ENCODE results near the gene GALNT10.
A peak's percentile ranks its signal among the peaks of the same experiment; 100 is the strongest.

The GALNT10 gene

DNA sequence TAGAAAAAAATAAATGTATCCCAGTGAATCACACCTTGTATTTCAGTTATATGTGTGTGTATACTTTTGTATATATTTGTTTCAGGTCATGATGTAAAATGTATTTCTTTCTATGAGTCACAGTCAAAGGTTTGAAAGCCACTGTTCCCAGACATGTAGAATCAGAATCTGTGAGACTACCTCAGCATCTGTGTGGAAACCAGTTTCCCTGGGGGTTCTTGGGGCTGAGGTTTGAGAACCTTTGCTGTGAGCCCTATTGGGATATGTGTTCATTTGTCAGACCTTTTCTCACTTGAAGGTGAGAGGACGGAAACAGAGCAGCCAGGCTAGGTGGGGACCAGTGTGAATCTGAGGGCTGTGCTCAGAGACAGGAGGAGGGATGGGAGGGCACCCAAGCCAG, 176.6 kb downstream of the GALNT10 start:
- H3K4me2 ChIP-seq (ENCODE audit: low read length): peak overlapping the region; percentile 13
- H3K4me1 ChIP-seq (ENCODE audit: control insufficient read depth, insufficient read depth, low read length): peaks cover 73% of the 10 kb centered on the region
- no peaks in the 10 kb centered on the region for H3K36me3 ChIP-seq (ENCODE audit: insufficient read depth, low read length)
- H3K9me3 ChIP-seq (replicated peaks; ENCODE audit: low read length): no peaks in the 10 kb centered on the region
- H3K27me3 ChIP-seq (ENCODE audit: control insufficient read depth, insufficient read depth, low read length): no peaks in the 10 kb centered on the region
- no peak overlapping the region for H3K4me3 ChIP-seq (ENCODE audit: low read length)
- H3K9ac ChIP-seq (ENCODE audit: low read depth, low read length): peak overlapping the region; percentile 54

DNA sequence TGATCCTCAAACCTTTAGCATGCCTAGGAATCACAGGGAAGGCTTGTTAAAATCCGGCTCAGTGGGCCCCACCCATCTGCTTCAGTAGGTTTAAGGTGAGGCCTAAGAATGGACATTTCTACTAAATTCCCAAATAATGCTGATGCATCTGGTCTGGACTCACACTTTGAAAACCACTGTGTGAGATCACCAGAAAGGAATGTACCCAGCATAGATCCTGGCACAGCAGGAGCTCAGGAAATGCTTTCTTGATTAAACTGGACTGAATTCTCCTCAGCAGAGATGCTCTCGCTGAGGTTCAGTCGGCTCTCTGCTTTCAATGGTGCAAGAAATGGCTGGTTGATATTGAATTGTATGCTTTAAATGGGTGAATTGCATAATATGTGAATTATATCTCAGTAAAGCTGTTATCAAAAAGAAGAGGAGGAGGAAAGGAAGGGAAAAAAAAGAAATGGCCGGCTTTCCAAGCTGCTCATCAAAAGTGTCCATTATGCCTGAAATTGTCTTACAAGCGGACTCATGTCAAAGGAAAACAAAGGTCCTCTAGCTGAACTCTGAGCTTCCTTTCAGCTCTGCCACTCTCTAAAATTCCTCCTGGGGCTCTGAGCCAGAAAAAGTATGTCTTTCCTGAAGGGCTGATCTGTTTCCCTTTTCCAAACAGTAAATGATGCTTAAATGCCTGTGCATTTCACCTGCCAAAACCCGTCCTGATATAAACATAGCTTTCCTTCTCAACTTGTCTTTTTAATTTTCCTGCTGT, 177.7 kb downstream of the GALNT10 start:
- Histone ChIP-seq H3K27me3 (ENCODE audit: control insufficient read depth, insufficient read depth, low read length) (no peaks in the 10 kb centered on the region), H3K4me3 (ENCODE audit: low read length) (peak overlapping the region; percentile 38), H3K9me3 (replicated peaks; ENCODE audit: low read length) (no peaks in the 10 kb centered on the region), H3K36me3 (ENCODE audit: insufficient read depth, low read length) (no peaks in the 10 kb centered on the region), H3K4me2 (ENCODE audit: low read length) (peak overlapping the region; percentile 73), H3K9ac (ENCODE audit: low read depth, low read length) (peak overlapping the region; percentile 70), H3K4me1 (ENCODE audit: control insufficient read depth, insufficient read depth, low read length) (peaks cover 79% of the 10 kb centered on the region)

DNA sequence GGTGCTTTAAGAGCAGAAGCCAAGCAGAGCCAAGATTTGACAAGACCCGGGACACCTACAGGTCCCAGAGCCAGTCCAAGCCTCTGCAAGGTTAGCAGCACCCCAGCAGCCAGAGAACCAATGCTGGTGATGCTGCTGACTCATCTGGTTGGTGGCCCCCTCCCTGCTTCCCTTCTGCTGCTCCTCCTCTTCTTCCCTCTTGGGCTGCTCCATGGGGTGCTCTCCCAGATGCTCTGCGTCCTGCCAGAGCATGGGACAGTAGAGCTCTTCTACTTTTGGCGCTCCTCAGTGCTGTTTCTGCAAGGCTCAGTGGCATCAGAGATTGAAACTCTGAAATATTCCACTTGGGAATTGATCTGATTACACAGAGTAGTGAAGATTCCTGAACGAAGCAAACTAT, 179.1 kb downstream of the GALNT10 start:
- Histone ChIP-seq H3K9me3 (replicated peaks; ENCODE audit: low read length) (no peaks in the 10 kb centered on the region), H3K9ac (ENCODE audit: low read depth, low read length) (peak overlapping the region; percentile 5), H3K4me1 (ENCODE audit: control insufficient read depth, insufficient read depth, low read length) (peaks cover 77% of the 10 kb centered on the region)

DNA sequence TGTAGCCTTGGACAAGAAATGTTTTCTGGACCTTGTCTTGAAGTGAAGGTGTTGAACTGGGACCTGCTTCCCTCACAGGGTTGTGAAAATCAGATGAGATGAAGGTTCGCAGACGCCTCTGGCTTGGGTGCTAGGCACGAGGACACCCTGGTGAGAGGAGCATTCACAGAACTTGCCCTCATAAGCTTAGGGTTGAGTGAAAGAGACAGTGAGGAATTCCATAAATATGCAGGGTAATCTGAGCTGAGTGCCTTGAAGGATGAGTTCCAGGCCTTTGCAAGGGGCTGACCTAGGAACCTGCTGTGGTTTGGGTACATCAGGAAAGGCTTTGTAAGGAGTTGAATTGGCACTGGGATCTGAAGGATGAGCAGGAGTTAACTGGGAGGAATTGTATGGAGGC, 179.6 kb downstream of the GALNT10 start:
- H3K4me2 ChIP-seq (ENCODE audit: low read length): peak overlapping the region; percentile 8
- H3K4me3 ChIP-seq (ENCODE audit: low read length): no peak overlapping the region
- H3K27me3 ChIP-seq (ENCODE audit: control insufficient read depth, insufficient read depth, low read length): no peaks in the 10 kb centered on the region
- H3K36me3 ChIP-seq (ENCODE audit: insufficient read depth, low read length): no peaks in the 10 kb centered on the region
- peaks cover 75% of the 10 kb centered on the region for H3K4me1 ChIP-seq (ENCODE audit: control insufficient read depth, insufficient read depth, low read length)
- H3K9ac ChIP-seq (ENCODE audit: low read depth, low read length): peak overlapping the region; percentile 5
- H3K9me3 ChIP-seq (replicated peaks; ENCODE audit: low read length): no peaks in the 10 kb centered on the region

More for the DNA sequence above, 179.1 kb downstream of the GALNT10 start:
- no peak overlapping the region for H3K4me3 ChIP-seq (ENCODE audit: low read length)
- H3K4me2 ChIP-seq (ENCODE audit: low read length): peak overlapping the region; percentile 8
- no peaks in the 10 kb centered on the region for H3K36me3 ChIP-seq (ENCODE audit: insufficient read depth, low read length)
- no peaks in the 10 kb centered on the region for H3K27me3 ChIP-seq (ENCODE audit: control insufficient read depth, insufficient read depth, low read length)

DNA sequence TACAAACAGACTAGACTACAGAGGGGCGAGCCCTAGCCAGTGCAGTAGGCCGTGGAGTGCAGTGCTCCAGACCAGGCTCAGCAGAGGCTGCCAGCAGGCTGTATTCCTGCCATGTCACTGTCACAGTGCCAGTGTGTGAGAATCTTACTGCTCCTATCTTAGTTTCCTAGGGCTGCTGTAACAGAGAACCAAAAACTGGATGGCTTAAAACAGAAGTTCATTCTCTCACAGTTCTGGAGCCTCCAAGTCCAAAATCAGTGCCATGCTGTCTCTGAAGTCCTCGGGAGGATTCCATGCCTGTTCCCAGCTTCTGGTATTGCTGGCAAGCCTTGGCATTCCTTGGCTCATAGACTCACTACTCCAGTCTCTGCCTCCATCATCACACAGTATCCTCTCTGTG, 180.3 kb downstream of the GALNT10 start:
- no peak overlapping the region for H3K9ac ChIP-seq (ENCODE audit: low read depth, low read length)
- H3K4me2 ChIP-seq (ENCODE audit: low read length): no peak overlapping the region
- H3K9me3 ChIP-seq (replicated peaks; ENCODE audit: low read length): no peaks in the 10 kb centered on the region
- H3K4me3 ChIP-seq (ENCODE audit: low read length): no peak overlapping the region
- no peaks in the 10 kb centered on the region for H3K27me3 ChIP-seq (ENCODE audit: control insufficient read depth, insufficient read depth, low read length)
- peaks cover 68% of the 10 kb centered on the region for H3K4me1 ChIP-seq (ENCODE audit: control insufficient read depth, insufficient read depth, low read length)
- peaks cover 4% of the 10 kb centered on the region for H3K36me3 ChIP-seq (ENCODE audit: insufficient read depth, low read length)

DNA sequence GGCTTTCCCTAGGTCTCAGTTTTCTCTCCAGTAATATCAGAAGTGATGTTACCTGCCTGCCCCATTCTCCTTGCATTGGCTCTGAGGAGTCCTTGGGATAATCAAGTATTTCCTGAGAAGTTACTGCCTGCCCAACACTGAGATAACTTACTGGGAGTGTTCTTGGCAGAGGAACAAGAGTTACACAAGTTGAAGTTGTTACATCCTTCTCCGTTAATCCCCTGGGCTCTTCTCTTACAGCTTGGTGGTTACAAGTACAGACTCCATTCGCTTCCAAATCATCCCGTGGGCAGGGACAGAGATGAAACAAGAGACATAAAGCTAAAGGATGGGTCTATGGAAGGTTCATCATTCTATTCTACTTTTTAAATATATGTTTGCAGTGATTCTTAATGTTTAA, 181.2 kb downstream of the GALNT10 start:
- Histone ChIP-seq H3K4me1 (ENCODE audit: control insufficient read depth, insufficient read depth, low read length) (peaks cover 59% of the 10 kb centered on the region), H3K9ac (ENCODE audit: low read depth, low read length) (peak overlapping the region; percentile 13), H3K36me3 (ENCODE audit: insufficient read depth, low read length) (peaks cover 12% of the 10 kb centered on the region), H3K9me3 (replicated peaks; ENCODE audit: low read length) (no peaks in the 10 kb centered on the region), H3K4me3 (ENCODE audit: low read length) (peak overlapping the region; percentile 3), H3K4me2 (ENCODE audit: low read length) (peak overlapping the region; percentile 30), H3K27me3 (ENCODE audit: control insufficient read depth, insufficient read depth, low read length) (no peaks in the 10 kb centered on the region)

DNA sequence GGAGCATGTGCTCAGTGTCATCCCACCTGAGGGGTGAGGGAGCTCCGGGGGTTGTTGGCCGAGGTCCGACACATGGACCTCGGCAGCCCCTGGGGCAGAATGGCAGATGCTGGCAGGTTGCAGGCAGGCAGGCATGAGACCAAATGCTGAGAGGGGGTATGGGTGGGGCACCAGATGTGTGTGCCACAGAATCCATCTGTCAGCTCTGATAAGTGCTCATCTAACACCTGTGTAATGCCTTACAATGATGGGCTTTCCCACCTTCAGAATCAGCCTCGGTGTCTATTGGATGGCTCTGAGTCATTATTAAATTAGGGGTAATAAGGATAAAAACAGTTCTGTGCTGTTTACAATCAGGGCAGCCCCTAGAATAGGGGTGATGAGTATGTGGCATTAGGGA, 182.1 kb downstream of the GALNT10 start:
- no peak overlapping the region for H3K4me2 ChIP-seq (ENCODE audit: low read length)
- H3K9ac ChIP-seq (ENCODE audit: low read depth, low read length): no peak overlapping the region
- no peak overlapping the region for H3K4me3 ChIP-seq (ENCODE audit: low read length)
- no peaks in the 10 kb centered on the region for H3K27me3 ChIP-seq (ENCODE audit: control insufficient read depth, insufficient read depth, low read length)
- peaks cover 20% of the 10 kb centered on the region for H3K36me3 ChIP-seq (ENCODE audit: insufficient read depth, low read length)
- H3K9me3 ChIP-seq (replicated peaks; ENCODE audit: low read length): no peaks in the 10 kb centered on the region
- H3K4me1 ChIP-seq (ENCODE audit: control insufficient read depth, insufficient read depth, low read length): peaks cover 49% of the 10 kb centered on the region

DNA sequence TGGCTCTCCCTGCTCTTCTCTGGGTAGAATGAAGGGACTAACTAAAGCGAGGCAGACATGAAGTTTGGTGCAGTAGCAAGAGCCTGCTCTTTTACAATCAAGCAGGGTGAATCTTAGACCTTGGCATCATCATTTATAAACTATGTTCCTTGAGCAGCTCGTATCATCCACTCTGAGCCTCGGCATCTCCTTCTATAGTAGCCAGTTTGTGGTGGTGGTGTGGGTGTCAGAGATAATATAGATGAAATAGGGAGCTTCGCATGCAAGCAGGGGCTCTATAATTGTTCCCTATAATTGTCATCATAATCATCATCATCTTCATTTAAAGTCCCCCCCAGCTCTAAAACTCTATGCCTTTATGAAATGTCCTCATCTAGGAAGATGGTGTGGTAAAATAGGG, 182.8 kb downstream of the GALNT10 start:
- no peak overlapping the region for H3K9ac ChIP-seq (ENCODE audit: low read depth, low read length)
- no peak overlapping the region for H3K4me3 ChIP-seq (ENCODE audit: low read length)
- H3K36me3 ChIP-seq (ENCODE audit: insufficient read depth, low read length): peaks cover 27% of the 10 kb centered on the region
- H3K9me3 ChIP-seq (replicated peaks; ENCODE audit: low read length): no peaks in the 10 kb centered on the region
- peaks cover 44% of the 10 kb centered on the region for H3K4me1 ChIP-seq (ENCODE audit: control insufficient read depth, insufficient read depth, low read length)
- H3K4me2 ChIP-seq (ENCODE audit: low read length): no peak overlapping the region
- H3K27me3 ChIP-seq (ENCODE audit: control insufficient read depth, insufficient read depth, low read length): no peaks in the 10 kb centered on the region

DNA sequence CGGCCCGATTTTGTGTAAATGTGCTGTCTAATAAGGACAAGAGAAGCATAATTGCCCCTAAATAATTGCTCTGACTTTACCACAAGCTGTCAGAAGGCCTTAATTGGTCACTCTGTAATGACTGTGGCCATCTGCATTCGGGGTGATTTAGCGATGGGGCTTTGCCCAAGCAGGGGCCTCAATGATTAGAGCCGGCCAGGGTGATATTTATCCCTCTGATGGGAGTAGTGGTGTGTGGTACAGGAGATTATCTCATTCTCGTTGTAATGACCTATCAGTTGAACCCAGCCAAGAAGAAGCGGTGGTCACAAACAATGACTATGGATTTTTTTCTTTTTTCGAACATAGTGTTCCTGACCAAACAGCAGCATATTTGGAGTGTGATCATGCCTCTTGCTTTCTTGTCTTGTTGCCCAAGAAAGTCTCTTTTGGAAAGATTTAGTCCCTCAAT, 183.2 kb downstream of the GALNT10 start:
- Histone ChIP-seq H3K4me3 (ENCODE audit: low read length) (no peak overlapping the region), H3K27me3 (ENCODE audit: control insufficient read depth, insufficient read depth, low read length) (no peaks in the 10 kb centered on the region), H3K4me2 (ENCODE audit: low read length) (no peak overlapping the region), H3K9me3 (replicated peaks; ENCODE audit: low read length) (no peaks in the 10 kb centered on the region), H3K4me1 (ENCODE audit: control insufficient read depth, insufficient read depth, low read length) (peaks cover 40% of the 10 kb centered on the region), H3K9ac (ENCODE audit: low read depth, low read length) (no peak overlapping the region), H3K36me3 (ENCODE audit: insufficient read depth, low read length) (peaks cover 31% of the 10 kb centered on the region)

DNA sequence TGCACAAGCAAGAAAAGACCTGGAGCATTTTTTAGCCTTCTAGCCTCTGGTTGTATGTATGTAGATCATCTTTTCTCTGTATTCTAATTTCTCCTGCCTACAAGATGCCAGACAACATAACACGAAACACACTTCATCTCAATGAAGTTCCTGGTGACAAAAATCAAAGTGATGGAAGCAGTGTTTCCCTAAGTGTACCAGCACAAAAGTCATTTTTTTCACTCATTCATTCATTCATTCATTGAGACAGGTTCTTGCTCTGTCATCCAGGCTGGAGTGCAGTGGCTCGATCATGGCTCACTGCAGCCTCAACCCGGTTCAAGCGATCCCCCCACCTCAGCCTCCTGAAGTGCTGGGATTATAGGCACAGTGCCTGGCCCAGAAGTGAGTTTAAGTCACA, 183.7 kb downstream of the GALNT10 start:
- no peak overlapping the region for H3K4me2 ChIP-seq (ENCODE audit: low read length)
- no peaks in the 10 kb centered on the region for H3K9me3 ChIP-seq (replicated peaks; ENCODE audit: low read length)
- peaks cover 36% of the 10 kb centered on the region for H3K36me3 ChIP-seq (ENCODE audit: insufficient read depth, low read length)
- no peak overlapping the region for H3K4me3 ChIP-seq (ENCODE audit: low read length)
- no peaks in the 10 kb centered on the region for H3K27me3 ChIP-seq (ENCODE audit: control insufficient read depth, insufficient read depth, low read length)
- no peak overlapping the region for H3K9ac ChIP-seq (ENCODE audit: low read depth, low read length)
- H3K4me1 ChIP-seq (ENCODE audit: control insufficient read depth, insufficient read depth, low read length): peaks cover 35% of the 10 kb centered on the region

DNA sequence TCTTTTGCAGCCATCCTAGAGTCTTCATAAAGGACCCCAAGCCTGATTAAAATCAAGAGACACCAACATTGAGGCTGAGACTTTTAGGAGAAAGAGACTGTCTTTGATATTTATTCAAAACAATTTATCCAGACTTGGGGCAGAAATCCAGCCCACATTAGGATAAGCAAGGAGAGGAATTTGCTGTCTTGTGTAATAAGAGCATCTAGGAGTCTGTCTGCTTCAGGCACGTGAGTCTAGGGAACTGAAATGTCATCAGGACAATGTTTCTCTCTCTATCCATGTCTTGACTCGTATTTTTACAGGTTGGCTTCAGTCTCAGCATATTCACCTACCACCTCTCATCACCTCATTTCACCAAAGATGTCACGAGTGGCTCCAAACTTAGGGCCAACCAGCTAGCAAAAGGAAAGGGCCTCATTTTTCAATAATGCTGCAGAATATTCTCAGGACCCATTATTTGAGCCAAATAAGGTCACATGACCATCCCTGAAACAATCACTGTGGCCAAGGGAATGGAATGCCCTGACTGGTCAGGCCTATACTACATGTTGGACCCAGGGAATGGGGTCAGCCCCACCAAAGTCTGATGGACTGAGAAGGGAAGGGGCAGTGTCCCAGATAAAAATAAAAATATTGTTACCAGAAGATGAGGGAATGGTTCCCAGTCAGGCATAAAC, 184.9 kb downstream of the GALNT10 start:
- H3K9ac ChIP-seq (ENCODE audit: low read depth, low read length): no peak overlapping the region
- no peaks in the 10 kb centered on the region for H3K27me3 ChIP-seq (ENCODE audit: control insufficient read depth, insufficient read depth, low read length)
- peaks cover 42% of the 10 kb centered on the region for H3K36me3 ChIP-seq (ENCODE audit: insufficient read depth, low read length)
- no peak overlapping the region for H3K4me2 ChIP-seq (ENCODE audit: low read length)
- H3K9me3 ChIP-seq (replicated peaks; ENCODE audit: low read length): no peaks in the 10 kb centered on the region
- peaks cover 23% of the 10 kb centered on the region for H3K4me1 ChIP-seq (ENCODE audit: control insufficient read depth, insufficient read depth, low read length)
- H3K4me3 ChIP-seq (ENCODE audit: low read length): no peak overlapping the region

DNA sequence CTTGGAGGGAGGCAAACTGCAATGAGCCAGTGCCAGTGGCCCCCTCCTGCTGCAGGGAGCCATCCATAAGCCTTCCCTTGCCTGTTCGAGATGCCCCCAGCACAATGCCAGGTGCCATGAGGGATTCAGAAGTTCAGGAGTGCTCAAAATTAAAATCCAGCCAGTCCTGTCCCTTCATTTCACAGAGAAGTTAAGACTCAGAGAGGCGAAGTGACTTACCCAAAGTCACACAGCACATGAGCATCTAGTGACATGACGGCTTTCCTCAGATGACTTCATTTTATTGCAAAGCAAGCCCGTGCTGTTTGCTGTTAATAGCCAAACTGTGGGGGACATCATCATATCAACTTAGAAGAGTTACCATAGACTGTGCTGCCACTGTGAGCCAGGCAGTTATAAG, 185.9 kb downstream of the GALNT10 start:
- H3K36me3 ChIP-seq (ENCODE audit: insufficient read depth, low read length): peaks cover 52% of the 10 kb centered on the region
- H3K4me3 ChIP-seq (ENCODE audit: low read length): no peak overlapping the region
- no peak overlapping the region for H3K4me2 ChIP-seq (ENCODE audit: low read length)
- H3K9me3 ChIP-seq (replicated peaks; ENCODE audit: low read length): no peaks in the 10 kb centered on the region
- H3K9ac ChIP-seq (ENCODE audit: low read depth, low read length): no peak overlapping the region
- H3K27me3 ChIP-seq (ENCODE audit: control insufficient read depth, insufficient read depth, low read length): no peaks in the 10 kb centered on the region
- H3K4me1 ChIP-seq (ENCODE audit: control insufficient read depth, insufficient read depth, low read length): peaks cover 13% of the 10 kb centered on the region

Measured in skeletal muscle satellite cell (primary cell).